HG02981 (cell line): ENCODE measurements around the gene TSPAN18.

Experiments used
- ATAC-seq: cut with Tn5 transposase; IDR thresholded peaks from one replicate; pipeline ENCODE4 v1.9.1; 2021; ENCODE audit warnings: mild to moderate bottlenecking, moderate library complexity; ENCODE audit not compliant: unreplicated experiment

The TSPAN18 gene

DNA sequence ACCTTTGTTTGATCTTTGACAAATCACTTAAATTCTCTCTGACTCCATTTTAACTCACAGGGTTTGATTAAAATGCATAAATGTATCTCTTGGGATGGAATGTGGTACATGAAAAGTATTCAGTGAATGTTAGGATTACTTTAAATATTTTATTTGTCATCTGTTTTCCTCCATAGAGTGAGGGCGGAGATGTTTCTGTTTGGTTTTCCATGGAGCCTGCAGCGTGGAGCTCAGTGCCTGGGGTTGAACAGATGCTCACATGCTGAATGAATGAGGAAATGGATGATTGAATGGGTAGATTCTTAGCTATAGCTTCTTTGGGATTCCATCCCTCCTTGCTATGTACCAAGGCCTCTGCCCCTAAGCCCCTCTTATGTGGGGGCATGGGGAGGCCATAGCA lies 10.0 kb downstream of the TSPAN18 start:
- no peak for ATAC-seq

DNA sequence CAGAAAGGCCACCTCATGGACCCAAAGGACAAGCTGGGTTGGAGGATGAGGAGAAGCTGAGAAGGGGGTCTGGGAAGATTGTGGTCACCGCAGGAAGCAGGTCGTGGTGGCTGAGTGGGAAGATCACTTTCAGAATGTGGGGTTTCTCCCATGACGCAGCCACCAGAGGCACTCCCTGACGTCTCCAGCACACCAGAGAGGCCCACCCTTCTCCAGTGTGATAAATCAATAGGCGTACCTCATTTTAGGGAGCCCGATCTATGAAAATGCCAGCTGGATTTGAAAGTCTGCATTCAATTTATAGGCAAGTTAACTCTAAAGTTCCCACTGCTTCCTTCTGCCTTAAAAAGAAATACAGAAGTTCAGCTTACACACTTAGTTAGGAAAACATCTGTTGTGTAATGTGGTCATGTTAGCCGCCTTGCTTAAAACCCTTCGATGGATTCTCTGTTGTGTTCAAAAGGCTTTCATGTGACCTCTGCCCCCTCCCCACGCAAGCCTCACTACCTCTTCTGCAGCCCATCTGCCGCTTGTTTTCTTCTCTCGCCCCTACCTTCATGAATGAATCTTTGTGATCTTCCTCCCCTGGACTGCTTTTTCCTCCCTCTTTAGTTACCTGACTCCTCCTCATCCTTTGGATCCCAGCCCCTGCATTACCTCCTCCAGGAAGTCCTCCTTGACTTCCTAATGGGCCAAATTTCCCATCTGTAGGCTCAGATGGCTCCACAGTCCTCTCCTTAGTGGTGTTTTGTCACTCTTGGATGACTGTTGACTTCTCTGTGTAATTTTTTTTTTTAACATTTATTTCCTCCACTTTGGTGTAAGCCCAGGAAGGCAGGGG lies 10.7 kb downstream of the TSPAN18 start:
- ATAC-seq, result no peak

DNA sequence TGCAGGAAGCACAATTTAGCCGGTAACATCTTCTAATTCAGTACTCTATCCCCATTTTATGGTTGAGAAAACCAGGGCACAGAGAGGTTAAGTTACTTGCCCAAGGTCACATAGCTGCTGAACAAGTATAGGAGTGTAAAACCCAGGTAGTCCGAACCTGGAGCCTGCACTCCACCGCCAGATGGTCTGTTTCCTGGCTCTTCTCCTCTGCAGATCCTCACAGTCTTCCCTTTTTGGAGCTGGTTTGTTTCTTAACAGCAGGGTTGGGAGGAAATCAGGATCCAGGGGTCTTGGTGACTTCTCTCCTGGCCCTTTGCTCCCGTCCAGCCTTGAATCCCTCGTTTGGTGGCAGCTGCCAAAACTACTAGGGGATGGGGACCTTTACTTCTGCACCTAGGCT lies 12.0 kb downstream of the TSPAN18 start:
- ATAC-seq, result no peak

DNA sequence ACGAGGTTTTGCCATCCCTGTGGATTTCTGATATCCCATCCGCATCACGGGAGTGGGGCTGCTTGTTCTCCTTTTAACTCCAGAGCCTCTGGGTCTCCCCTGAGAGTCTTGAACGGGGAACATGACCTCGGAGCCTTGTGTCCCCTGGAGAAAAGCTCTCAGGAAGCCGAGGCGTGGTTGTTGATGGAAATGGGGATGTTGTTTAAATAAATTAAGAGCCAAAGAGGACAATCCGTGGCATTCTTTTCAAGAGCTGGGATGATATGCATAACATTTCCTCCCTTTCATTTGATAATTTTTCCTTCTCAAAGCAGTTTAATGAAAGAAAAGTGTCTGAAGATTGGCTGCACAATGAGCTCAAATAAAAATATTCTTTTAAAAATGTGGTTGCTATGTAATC lies 14.2 kb downstream of the TSPAN18 start:
- ATAC-seq, result no peak

DNA sequence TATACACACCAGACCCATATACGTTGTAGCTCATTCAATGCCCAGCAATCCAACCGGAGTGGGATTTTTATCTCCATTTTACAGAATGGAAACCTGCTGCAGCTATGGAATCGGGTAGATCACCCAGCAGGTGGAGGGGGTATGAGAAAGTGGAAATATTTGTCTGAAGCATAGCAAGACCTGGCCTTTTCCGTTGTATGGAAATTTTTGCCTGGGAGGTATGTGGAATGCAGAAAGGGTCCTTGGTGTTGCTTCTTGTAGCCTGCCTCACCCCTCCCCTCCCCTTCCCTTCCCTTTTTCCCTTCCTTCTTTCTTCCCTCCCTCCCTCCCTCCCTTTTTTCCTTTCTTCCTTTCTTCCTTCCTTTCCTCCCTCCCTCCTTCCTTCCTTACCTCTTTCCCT lies 15.2 kb downstream of the TSPAN18 start:
- no peak for ATAC-seq

DNA sequence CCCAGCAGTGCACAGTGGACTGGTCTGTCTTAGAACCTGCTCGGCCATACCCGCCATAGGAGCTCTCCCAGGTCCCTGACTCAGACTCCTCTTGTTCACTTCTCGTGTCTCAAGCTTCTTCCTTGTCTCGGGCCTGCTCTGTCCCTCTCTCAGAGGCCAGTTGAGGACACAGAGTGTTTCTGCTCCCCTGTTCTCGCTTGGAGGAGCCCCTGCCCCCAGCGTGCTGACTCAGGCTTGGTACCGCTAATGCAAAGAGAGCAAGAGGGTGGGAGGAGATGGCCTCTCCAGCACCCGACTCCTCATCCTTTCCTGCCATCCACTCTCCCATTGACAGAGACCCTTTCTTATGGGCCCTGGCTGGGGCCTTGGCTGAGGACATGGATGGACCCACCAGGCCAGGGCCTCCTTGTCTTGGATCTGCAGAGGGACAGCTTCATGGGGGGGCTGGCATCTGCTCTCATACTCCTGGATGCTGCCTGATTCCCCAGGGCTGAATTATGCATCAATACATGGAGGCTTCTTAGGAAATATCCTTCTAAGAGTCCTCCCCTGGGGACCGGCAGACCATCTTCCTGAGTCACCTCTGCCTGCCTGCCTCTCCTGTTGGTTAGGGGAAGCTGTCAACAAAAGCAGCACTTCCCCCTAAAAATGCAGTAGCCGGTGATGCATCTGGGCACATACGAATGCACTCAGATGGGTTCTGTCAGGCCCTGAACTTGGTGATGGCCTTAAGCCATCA lies 15.9 kb downstream of the TSPAN18 start:
- no peak for ATAC-seq

DNA sequence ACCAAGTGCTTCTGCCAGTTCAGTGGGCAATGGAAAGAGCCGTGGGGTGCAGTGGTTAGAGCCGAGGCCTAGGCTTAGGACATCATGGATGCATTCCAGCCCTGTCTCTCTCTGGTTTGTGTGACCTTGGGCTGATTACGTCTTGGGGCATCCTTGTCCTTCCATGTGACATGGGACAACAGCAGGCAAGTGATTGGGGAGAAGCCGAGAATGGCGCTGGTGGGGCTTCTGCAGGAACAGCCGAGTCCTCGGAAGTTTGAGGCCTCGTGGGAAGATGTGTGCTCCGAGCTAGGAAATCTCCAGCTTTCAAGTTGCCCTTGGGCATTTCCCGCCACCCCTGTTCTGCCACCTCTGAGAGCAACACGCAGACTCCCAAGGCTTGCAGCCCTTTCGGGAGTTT lies 16.6 kb downstream of the TSPAN18 start:
- no peak for ATAC-seq

DNA sequence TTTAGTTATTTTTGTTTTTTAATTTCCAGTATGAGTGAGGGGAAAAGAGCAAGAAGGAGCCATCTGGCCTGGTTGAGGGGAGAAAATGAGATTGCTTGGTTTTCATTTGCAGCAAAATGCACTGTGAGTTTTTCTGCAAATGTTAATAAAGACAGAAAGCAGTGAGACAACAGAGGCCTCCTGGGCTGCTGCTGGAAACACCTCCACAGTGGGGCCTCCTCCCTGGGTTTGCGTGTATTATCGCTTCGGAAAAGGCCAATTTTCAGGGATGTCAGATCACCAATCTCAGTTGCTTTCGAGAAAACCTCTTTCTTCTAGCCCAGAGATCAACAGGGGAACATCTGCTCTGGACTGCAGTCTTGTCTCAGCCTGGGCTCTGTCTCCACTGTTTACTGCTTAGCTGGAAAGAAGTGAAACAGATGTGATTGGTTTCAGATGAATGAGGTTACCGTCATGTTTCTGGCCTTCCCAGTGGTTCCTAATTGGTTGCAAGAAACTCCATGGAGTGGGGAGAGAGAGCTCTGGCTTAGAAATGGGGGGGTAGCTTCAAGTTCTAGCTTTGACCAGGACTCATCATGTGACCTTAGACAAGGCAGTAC lies 17.3 kb downstream of the TSPAN18 start:
- no peak for ATAC-seq

DNA sequence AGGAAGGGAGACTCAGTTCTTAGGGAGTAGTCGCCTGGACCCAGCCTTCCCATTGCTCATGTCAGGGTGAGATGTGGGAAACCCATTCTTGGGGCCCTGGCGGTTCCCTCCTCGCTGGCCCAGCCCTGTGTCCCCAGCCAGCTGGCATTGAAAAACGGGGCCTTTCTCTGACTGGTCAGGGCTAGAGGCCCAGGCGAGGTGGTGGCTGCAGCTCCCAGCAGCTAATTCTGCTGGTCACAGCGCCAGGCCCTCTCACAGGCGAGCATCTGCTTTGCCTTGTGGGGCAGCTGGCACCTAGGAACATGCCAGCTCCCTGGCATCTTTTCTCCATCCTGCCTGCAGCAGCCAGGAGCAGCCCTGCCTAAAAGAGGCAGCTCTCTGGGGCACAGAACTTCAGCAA lies 20.1 kb downstream of the TSPAN18 start:
- ATAC-seq, result no peak

DNA sequence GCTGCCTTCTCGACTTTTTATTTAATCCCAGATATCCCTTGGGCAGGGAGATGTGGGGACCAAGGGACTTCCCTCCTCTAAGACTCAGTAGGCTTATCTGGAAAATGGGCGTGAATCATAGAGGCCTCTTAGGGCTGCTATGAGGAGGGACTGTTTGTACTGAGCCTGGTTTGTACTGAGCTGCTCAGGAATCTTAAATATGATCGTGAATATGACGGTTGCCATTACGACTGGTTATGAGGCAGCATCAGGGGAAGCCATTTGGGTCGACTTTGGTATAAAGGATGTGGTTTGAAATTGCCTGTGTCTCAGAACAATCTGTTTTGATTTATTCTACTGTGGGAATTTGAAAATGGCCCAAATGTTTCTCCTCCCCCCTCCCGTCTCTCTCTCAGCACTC lies 20.6 kb downstream of the TSPAN18 start:
- ATAC-seq, result no peak

DNA sequence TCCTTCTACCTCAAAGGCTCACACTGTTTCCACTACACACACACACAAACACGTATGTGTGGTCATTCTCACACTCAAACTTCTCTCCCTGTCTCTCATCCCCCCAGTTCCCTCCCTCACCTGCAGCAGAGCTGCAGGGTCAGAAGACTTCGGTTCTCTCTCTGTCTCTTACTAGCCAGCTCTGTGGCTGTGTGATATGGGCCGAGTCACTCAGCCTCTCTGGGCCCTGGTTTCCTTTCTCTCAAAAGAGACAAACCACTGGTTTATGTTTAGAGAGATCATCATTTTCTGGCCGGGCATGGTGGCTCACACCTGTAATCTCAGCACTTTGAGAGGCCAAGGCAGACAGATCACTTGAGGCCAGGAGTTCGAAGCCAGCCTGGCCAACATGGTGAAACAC lies 21.1 kb downstream of the TSPAN18 start:
- ATAC-seq, result no peak

DNA sequence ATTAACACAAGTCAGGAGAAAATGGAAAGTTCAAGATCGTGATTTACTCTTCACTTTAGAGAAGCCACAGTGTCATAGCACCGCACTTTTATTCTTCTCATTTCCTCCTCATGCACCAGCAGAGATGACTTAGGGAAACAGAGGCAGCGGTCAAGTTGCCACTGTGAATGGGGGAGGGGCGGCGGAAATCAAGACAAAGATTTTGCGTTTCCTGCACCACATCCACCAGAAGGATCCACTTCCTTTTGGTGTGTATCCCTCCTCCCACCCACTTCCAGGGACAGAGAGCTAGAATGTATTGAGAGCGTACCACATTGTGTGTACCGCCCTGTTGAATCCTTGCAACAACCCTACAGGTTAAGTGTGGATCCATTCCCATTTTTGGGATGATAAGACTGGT lies 21.8 kb downstream of the TSPAN18 start:
- ATAC-seq, result no peak

DNA sequence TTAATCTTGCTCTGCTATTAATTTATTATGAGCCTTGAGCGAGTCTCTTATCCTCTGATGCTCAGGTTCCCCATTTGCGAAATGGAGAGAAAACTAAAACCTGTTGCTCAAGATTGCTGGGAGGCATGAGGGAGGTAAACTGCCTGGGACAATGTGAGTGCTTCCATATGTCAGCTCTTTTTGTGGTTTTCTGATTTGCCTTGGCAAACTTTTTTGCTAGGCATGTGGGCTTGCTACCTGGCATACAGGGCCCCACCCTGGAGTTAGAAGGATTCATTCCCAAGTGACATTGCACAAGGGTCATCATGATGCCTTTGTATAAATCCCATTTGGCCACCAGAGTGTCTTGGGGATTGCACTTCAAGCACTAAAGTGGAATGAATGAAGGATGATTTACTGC lies 22.4 kb downstream of the TSPAN18 start:
- ATAC-seq, result no peak

DNA sequence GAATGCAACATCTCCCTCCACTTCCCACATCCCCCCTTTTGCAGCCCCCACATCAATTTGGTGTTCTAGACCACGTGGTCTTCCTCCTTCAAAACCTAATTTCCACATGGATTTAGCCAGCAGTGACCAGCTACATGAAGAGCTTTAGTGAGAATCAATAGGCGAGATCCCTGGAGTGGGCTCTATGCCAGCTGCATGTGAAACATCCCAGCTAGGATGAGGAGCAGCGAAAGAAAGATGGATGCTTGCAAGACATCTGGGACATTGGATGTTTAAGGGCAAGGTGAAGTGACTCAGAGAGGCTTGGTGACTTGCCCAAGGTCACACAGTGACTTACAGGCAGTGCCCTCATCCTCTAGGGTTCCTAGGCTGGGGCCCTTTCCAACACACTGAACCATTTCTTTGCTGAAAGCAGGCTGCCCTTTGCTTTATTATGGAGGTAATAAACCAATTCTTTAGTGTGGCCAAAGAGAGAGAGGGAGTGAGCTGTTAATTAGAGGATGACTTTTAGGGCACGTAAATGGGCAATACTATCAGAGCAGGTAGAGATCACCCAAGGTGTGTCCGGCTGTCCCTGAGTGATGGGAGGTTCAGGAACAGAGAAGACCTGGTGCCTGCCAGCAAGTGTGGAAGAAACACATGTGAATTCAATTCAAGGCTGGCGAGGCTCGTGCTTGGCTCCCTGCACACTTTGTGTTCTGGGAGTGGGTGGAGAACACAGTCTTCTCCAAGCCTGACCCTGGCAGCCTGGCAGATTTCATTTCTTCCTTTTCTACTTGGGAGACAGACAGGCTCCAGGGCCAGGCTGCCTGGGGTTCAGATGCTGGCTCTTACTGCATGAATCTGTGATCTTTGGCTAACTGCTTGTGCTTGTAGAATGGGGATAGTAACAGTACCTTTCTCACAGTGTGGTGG lies 24.0 kb downstream of the TSPAN18 start:
- ATAC-seq, result no peak

DNA sequence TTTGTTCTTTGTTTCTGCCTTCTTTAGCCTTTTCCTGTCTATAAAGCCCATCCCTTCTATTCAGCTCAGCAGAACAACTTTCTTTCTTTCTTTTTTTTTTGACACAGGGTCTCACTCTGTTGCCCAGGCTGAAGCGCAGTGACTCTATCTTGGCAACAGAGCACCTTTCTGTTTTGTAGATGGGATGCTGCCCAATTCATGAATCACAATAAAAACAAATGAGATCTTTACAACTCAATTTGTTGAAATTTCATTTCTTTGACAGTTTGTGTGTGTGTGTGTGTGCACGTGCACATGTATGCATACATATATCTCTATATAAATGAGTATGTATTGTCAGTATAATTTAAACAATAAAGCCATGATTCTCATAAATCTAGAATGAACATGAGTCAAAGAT lies 25.5 kb downstream of the TSPAN18 start:
- no peak for ATAC-seq

DNA sequence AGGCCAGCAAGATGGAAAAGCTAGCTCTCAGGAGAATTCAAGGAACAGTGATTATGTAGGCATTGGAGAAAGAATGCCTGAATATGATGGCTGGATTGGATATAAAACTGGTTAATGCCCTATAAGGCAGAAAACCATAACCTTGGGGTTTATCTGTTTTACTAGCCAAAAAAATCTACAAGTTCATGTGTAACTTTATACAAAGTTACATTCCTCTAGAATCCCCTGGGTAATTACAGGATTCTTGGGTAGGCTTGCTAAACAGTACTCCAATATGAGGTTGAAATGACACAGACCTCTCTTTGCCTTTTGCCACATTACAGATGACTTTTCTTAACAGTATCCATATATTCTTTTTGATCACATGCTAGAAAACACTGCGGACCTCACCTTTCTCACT lies 26.0 kb downstream of the TSPAN18 start:
- no peak for ATAC-seq

DNA sequence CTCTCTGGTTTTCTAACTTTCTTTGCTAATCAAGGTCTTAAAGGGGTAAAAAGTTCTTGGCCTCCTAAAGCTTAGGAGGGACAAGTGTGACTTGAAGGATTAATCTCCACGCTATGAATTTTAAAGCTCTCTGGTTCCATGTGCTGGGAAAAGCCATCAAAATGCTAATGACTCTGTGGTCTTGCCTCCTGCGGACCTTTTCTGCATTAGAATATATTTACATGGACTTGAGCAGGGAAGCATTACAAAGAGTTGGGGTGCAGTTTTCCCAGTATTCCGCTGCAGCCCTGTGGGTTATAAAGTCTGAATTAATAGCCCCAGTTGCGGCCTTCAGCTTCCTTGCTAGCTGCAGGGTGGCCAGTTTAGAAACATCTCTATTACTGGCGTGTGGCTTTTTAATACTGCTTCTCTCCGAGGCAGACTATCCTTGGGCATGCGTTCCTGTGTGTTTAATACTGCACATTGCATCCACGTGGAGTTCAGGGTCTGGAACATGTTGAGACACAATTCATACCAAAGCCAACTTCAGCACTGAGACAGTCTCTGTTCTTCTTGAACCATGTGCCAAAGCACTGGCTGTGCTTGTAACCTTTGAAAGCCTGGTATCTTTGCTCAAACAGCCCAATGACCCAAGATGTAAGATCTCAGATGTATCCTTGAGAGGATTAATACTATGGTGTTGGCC lies 27.3 kb downstream of the TSPAN18 start:
- ATAC-seq, result no peak

DNA sequence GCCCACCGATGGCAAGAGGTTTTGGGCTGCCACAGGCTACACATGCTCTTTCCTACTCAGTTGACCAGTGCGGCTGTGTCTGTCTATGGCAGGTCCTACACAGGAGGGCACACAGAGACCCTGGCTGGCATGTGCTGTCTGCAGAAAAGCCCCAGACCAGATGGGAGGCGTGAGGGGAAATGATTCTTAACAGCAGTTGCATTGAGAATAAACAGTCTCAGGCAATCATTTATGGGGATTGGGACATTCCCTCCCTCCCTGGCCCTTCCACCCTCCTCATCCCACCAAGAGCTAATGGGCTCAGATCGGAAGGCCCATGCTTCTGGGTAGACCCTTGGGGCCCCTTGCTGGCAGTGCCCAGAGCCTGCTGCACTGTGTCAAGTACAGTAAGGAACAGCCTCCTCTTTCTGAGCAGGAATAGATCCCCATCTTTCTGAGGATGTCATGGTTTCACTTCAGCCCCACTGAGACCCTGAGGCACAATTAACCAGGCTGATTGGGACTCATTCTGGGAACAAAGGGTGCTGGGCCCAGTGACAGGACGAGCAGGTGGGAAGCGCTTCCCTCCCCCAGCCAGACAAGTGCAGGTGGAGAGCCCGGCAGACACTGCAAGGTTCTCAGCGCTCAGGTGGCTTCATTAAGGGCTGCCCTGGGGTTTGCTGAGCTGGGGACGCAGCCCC lies 28.3 kb downstream of the TSPAN18 start:
- no peak for ATAC-seq

DNA sequence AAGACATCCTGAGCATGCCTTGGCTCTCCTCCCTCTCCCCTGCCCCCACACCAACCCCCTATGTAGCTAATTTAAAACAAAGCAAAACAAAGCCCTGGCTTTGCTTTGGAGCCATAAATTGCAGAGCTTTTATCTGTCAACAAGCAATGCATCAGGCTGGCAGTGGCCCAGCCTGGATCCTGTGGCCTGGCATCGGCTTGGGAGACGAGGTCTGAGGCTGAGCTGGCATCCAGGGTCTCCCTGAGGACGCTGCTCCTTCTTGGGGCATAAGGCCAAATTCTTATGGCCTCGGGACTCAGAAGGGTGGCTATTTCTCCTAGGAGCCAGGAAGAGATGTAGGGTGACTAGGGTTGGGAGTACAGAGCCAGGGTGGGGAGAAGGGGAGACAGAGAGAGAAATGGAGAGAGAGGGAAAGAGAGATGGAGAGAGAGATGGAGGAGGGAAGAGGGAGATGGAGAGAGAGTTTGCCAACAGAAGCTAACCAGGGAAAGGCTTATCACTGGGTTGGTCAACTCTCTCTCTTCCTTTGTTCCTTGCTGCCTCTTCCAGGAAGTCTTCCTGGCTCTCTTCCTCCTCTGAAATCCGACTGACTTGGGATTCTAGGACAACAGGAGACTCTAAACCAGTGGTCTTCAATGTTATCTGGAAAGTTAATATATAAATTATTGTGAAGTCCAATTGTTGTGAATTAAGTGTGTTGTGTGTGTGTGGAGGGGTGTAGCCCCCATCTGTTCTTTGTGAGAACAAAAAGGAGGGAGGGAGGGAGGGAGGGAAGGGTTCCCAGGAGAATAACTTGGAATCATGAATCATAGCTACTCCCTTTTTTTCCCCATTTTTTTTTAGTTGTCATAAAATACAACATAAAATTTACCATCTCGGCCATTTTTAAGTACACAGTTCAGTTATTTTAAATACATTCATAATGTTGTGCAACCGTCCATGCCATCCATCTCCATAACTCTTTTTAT lies 29.1 kb downstream of the TSPAN18 start:
- no peak for ATAC-seq
